GM21526 (cell line): ENCODE results near the gene B3GNT5.

ENCODE experiments used
- ATAC-seq: cut with Tn5 transposase; IDR thresholded peaks from one replicate; pipeline ENCODE4 v1.9.1; 2021; ENCODE audit warnings: moderate library complexity; ENCODE audit not compliant: unreplicated experiment, low FRiP score

Gene B3GNT5

GRCh38 chr3:183252973-183253527 lies at the start of gene B3GNT5:
Gene B3GNT5 (plus strand): TSS chr3:183253253. CDS start chr3:183269799, 16,546 bp downstream.
- ATAC-seq = no peak

- ATAC-seq = no peak
Observed at GRCh38 chr3:183203670-183204069, 49.4 kb upstream of the B3GNT5 start.

GRCh38 chr3:183208260-183208659 lies 44.8 kb upstream of the B3GNT5 start:
- no peak for ATAC-seq

- ATAC-seq = no peak
Observed at GRCh38 chr3:183208800-183209199, 44.3 kb upstream of the B3GNT5 start.

GRCh38 chr3:183210341-183210740 lies 42.7 kb upstream of the B3GNT5 start:
- no peak for ATAC-seq

GRCh38 chr3:183210862-183211341 lies 42.2 kb upstream of the B3GNT5 start:
- no peak for ATAC-seq

GRCh38 chr3:183211352-183211751 lies 41.7 kb upstream of the B3GNT5 start:
- ATAC-seq = no peak

- ATAC-seq = no peak
Observed at GRCh38 chr3:183212096-183212495, 41.0 kb upstream of the B3GNT5 start.

- ATAC-seq = no peak
Observed at GRCh38 chr3:183212565-183212964, 40.5 kb upstream of the B3GNT5 start.

GRCh38 chr3:183213415-183214276 lies 39.4 kb upstream of the B3GNT5 start:
- no peak for ATAC-seq

GRCh38 chr3:183214277-183214612 lies 38.8 kb upstream of the B3GNT5 start:
- no peak for ATAC-seq

GRCh38 chr3:183215591-183216202 lies 37.4 kb upstream of the B3GNT5 start:
- ATAC-seq = no peak

GRCh38 chr3:183217548-183218332 lies 35.3 kb upstream of the B3GNT5 start:
- no peak for ATAC-seq

- no peak for ATAC-seq
Observed at GRCh38 chr3:183218826-183219225, 34.2 kb upstream of the B3GNT5 start.

GRCh38 chr3:183220828-183221227 lies 32.2 kb upstream of the B3GNT5 start:
- ATAC-seq = no peak

- ATAC-seq = no peak
Observed at GRCh38 chr3:183222631-183223235, 30.3 kb upstream of the B3GNT5 start.

- ATAC-seq = no peak
Observed at GRCh38 chr3:183224180-183224970, 28.7 kb upstream of the B3GNT5 start.

- no peak for ATAC-seq
Observed at GRCh38 chr3:183226333-183226890, 26.6 kb upstream of the B3GNT5 start.

- no peak for ATAC-seq
Observed at GRCh38 chr3:183227586-183227985, 25.5 kb upstream of the B3GNT5 start.
